OCI-LY3 (cell line): ENCODE data around the gene ACTA1.
"Not testable (repeated sequence)": the region's sequence is repeated elsewhere in the genome, so short reads cannot be mapped to it uniquely, and the experiment has no call there.

ENCODE experiments used
- H2AFZ ChIP-seq: fragments of 200-600, 300-600 bp; shearing (Covaris generic); 2 replicates; pipeline ENCODE4 v1.6.0; 2014; ENCODE audit warnings: antibody characterized with exemption, low read depth, low read length
- H3K27ac ChIP-seq: fragments of 200-600, 300-600 bp; sonication (generic); 2 replicates; pipeline ENCODE4 v1.5.1; 2014; ENCODE audit warnings: mild to moderate bottlenecking, low read length, moderate library complexity, mixed read lengths
- H3K27me3 ChIP-seq: fragments of 200-600, 300-600 bp; sonication (generic); 2 replicates; pipeline ENCODE4 v1.6.1; 2014; ENCODE audit warnings: low read depth, low read length, mixed read lengths
- H3K36me3 ChIP-seq: fragments of 200-600, 300-600 bp; sonication (generic); replicated peaks from 2 replicates; pipeline ENCODE3; 2014; ENCODE audit warnings: low read depth, low read length, mixed read lengths
- H3K4me1 ChIP-seq: fragments of 300-600, 200-600 bp; sonication (generic); 2 replicates; pipeline ENCODE4 v1.6.1; 2014; ENCODE audit warnings: low read length, mixed read lengths
- H3K4me2 ChIP-seq: fragments of 200-600, 300-600 bp; sonication (generic); 2 replicates; pipeline ENCODE4 v1.6.1; 2014; ENCODE audit warnings: low read length, mixed read lengths
- H3K4me3 ChIP-seq: fragments of 300-600, 200-600 bp; sonication (generic); 2 replicates; pipeline ENCODE4 v1.5.1; 2014; ENCODE audit warnings: antibody characterized with exemption, mild to moderate bottlenecking, low read length, moderate library complexity
- H3K79me2 ChIP-seq: fragments of 300-600, 200-600 bp; shearing (Covaris generic); 2 replicates; pipeline ENCODE4 v1.6.1; 2014; ENCODE audit warnings: mild to moderate bottlenecking, low read length, mixed read lengths
- H3K9ac ChIP-seq: fragments of 300-600, 200-600 bp; shearing (Covaris generic); 2 replicates; pipeline ENCODE4 v1.6.0; 2014; ENCODE audit warnings: mild to moderate bottlenecking, low read length, moderate library complexity
- H3K9me3 ChIP-seq: fragments of 200-600, 300-600 bp; shearing (Covaris generic); 2 replicates; pipeline ENCODE4 v1.6.1; 2014; ENCODE audit warnings: low read length, mixed read lengths; ENCODE audit not compliant: insufficient read depth
- H4K20me1 ChIP-seq: fragments of 200-600, 300-600 bp; sonication (generic); 2 replicates; pipeline ENCODE4 v1.6.1; 2016; ENCODE audit warnings: low read length, mixed read lengths; ENCODE audit not compliant: insufficient read depth
- CTCF ChIP-seq: fragments of 200-600, 300-600 bp; sonication (generic); IDR thresholded peaks from 2 replicates; pipeline ENCODE4 v1.5.1; 2014; ENCODE audit warnings: antibody characterized with exemption, low read length, low read depth
- EZH2phosphoT487 ChIP-seq: fragments of 200-600 bp; shearing (Covaris generic); IDR thresholded peaks from 2 replicates; pipeline ENCODE4 v1.6.1; 2018; ENCODE audit warnings: antibody characterized with exemption, mixed run types, low read depth

Gene ACTA1

GRCh38 chr1:229403573-229403972, 30.3 kb downstream of the ACTA1 start:
- Histone ChIP-seq H3K36me3 (no peaks in the 10 kb centered on the region), H3K4me2 (no peak overlapping the region), H2AFZ (no peak overlapping the region), H3K9me3 (no peaks in the 10 kb centered on the region), H3K4me3 (no peak overlapping the region), H3K9ac (no peak overlapping the region), H3K79me2 (no peaks in the 10 kb centered on the region), H3K27me3 (peaks cover 57% of the 10 kb centered on the region), H3K4me1 (no peaks in the 10 kb centered on the region), H3K27ac (no peak overlapping the region), H4K20me1 (no peaks in the 10 kb centered on the region)
- TF ChIP-seq EZH2phosphoT487 = no peak
- TF ChIP-seq CTCF = no peak

GRCh38 chr1:229402993-229403392, 30.9 kb downstream of the ACTA1 start:
- Histone ChIP-seq H3K36me3 (no peaks in the 10 kb centered on the region), H3K27me3 (peaks cover 60% of the 10 kb centered on the region), H3K4me1 (no peaks in the 10 kb centered on the region), H3K9ac (no peak overlapping the region), H3K27ac (no peak overlapping the region), H3K4me2 (no peak overlapping the region), H3K9me3 (no peaks in the 10 kb centered on the region), H3K79me2 (no peaks in the 10 kb centered on the region), H3K4me3 (no peak overlapping the region), H2AFZ (no peak overlapping the region), H4K20me1 (no peaks in the 10 kb centered on the region)
- TF ChIP-seq CTCF = no peak

- not testable (repeated sequence) for H2AFZ ChIP-seq, H3K4me3 ChIP-seq, H3K4me2 ChIP-seq, H3K27ac ChIP-seq, H4K20me1 ChIP-seq, H3K9ac ChIP-seq, H3K4me1 ChIP-seq, H3K36me3 ChIP-seq, H3K79me2 ChIP-seq, H3K9me3 ChIP-seq
- peaks cover 63% of the 10 kb centered on the region for H3K27me3 ChIP-seq
Observed at GRCh38 chr1:229402329-229402728, 31.6 kb downstream of the ACTA1 start.

- Histone ChIP-seq H3K27me3 (peaks cover 63% of the 10 kb centered on the region), H3K27ac (no peak overlapping the region), H3K4me3 (no peak overlapping the region), H3K9ac (no peak overlapping the region), H2AFZ (no peak overlapping the region), H3K4me1 (no peaks in the 10 kb centered on the region), H3K36me3 (no peaks in the 10 kb centered on the region), H4K20me1 (no peaks in the 10 kb centered on the region), H3K4me2 (no peak overlapping the region), H3K79me2 (no peaks in the 10 kb centered on the region), H3K9me3 (no peaks in the 10 kb centered on the region)
- TF ChIP-seq CTCF (no peak), EZH2phosphoT487 (no peak)
Observed at GRCh38 chr1:229397762-229398161, 36.1 kb downstream of the ACTA1 start.

GRCh38 chr1:229396585-229397206, 37.2 kb downstream of the ACTA1 start:
- Histone ChIP-seq H3K79me2 (no peaks in the 10 kb centered on the region), H3K4me3 (no peak overlapping the region), H3K36me3 (no peaks in the 10 kb centered on the region), H3K4me1 (no peaks in the 10 kb centered on the region), H2AFZ (no peak overlapping the region), H3K27ac (no peak overlapping the region), H4K20me1 (no peaks in the 10 kb centered on the region), H3K9ac (no peak overlapping the region), H3K4me2 (no peak overlapping the region), H3K9me3 (no peaks in the 10 kb centered on the region), H3K27me3 (peaks cover 61% of the 10 kb centered on the region)
- no peak for TF ChIP-seq EZH2phosphoT487
- no peak for TF ChIP-seq CTCF

- not testable (repeated sequence) for H2AFZ ChIP-seq, H3K79me2 ChIP-seq, H4K20me1 ChIP-seq, H3K4me1 ChIP-seq, H3K4me3 ChIP-seq, H3K27ac ChIP-seq, H3K9me3 ChIP-seq, H3K4me2 ChIP-seq, H3K36me3 ChIP-seq, H3K9ac ChIP-seq
- peaks cover 64% of the 10 kb centered on the region for H3K27me3 ChIP-seq
Observed at GRCh38 chr1:229394517-229394916, 39.4 kb downstream of the ACTA1 start.
